Heart left ventricle (tissue), 16 donors: Measurements from ENCODE around the gene MATR3. TPM values are rescaled to one million over a fixed set of nuclear protein-coding genes. Genes with fewer than 3 reads are reported as not detected.
A peak's percentile ranks its signal among the peaks of the same experiment; 100 is the strongest.

ENCODE experiments used
- ATAC-seq, 4 donors: fragments of 200-7000 bp; cut with Tn5 transposase; one replicate each; pipeline ENCODE4 v1.9.1; 2020 to 2022; ENCODE audit warnings: moderate library complexity in 4 of 4, mild to moderate bottlenecking in 3 of 4, moderate number of reproducible peaks in 1 of 4
- DNase-seq, 5 donors: peaks; one replicate each; pipeline ENCODE4 v3.0.0-alpha.2; 2020
- H3K27ac ChIP-seq, 12 donors: fragments of 200-600 bp; sonication (generic) in 4 of 12; one replicate each; pipeline versions ENCODE4 v1.5.0 to v1.8.0; 2016 to 2022; ENCODE audit warnings: mild to moderate bottlenecking in 2 of 12
- H3K27me3 ChIP-seq, 9 donors: fragments of 200-600 bp; sonication (generic) in 2 of 9; one replicate each; pipeline versions ENCODE4 v1.5.1 to v1.8.0; 2016 to 2022; ENCODE audit warnings: mild to moderate bottlenecking in 3 of 9
- H3K36me3 ChIP-seq, 9 donors: fragments of 200-600 bp; sonication (generic) in 2 of 9; one replicate each; pipeline versions ENCODE4 v1.5.0 to v1.8.0; 2018 to 2022; ENCODE audit warnings: mild to moderate bottlenecking in 2 of 9
- H3K4me1 ChIP-seq, 12 donors: fragments of 200-600 bp; sonication (generic) in 4 of 12; one replicate each; pipeline versions ENCODE4 v1.5.0 to v1.8.0; 2016 to 2022; ENCODE audit warnings: mild to moderate bottlenecking in 3 of 12
- H3K4me3 ChIP-seq, 12 donors: fragments of 200-600 bp; sonication (generic) in 4 of 12; one replicate each; pipeline versions ENCODE4 v1.5.0 to v1.8.0; 2017 to 2022; ENCODE audit warnings: mild to moderate bottlenecking in 9 of 12, moderate library complexity in 4 of 12
- H3K9me3 ChIP-seq, 12 donors: fragments of 200-600 bp; sonication (generic) in 4 of 12; one replicate each; pipeline versions ENCODE4 v1.5.0 to v1.8.0; 2016 to 2022; ENCODE audit warnings: mild to moderate bottlenecking in 1 of 12
- POLR2A ChIP-seq, 2 donors: fragments of 450-650 bp; IDR thresholded peaks; one replicate each; pipeline ENCODE4 v1.6.1; 2017; ENCODE audit warnings: antibody characterized with exemption in 2 of 2, mild to moderate bottlenecking in 2 of 2, moderate library complexity in 2 of 2
- WGBS, 4 donors: extraction: QIAGEN DNeasy Blood & Tissue Kit in 2 of 4; methylation state at CpG; one replicate each; pipeline versions ENCODE4 v1.1.5 to v1.1.7; 2013 to 2018; 5-methylcytosine and 5-hydroxymethylcytosine counted together
- intact Hi-C, 10 donors: fragments of 100-400 bp; cut with DNase I; formaldehyde crosslinking; loops; one replicate each; pipeline versions ENCODE4 v1.11.1 to v1.14.2; 2022
- polyA plus RNA-seq, 2 donors: library from polyadenylated mRNA; stranded (reverse); fragments of 200-250 nt; gene quantifications; one replicate each; pipeline ENCODE4 v1.2.3, GENCODE V29; 2013
- total RNA-seq, 9 donors: library from RNA; depleted of rRNA in 2 of 9; stranded (reverse); fragments of >200 nt in 2 of 9; fragmentation: NEBNext Ultra II Directional in 3 of 9; extraction: Animal tissue kit (Norgen Biotek cat#: 25700) in 3 of 9; gene quantifications; one replicate each; pipeline versions ENCODE4 v1.1.0 to v1.2.4, GENCODE V29; 2016 to 2023
- TF ChIP-seq, protein P1 (sequence below), 12 donors: fragments of 200-600 bp; sonication (generic) in 4 of 12; IDR thresholded peaks; one replicate each; pipeline versions ENCODE4 v1.5.0 to v1.8.0; 2018 to 2022; ENCODE audit warnings: antibody characterized with exemption in 12 of 12, mild to moderate bottlenecking in 5 of 12
- donor health status: ischemic (EF 13 %, LVEDD 7.1; RV severe dilation, severe dysfunction).
- donor health status: healthy with polysubstance abuse.
- donor health status: DM: no; HTN: yes; CAD: no.
- donor health status: DM: no; HTN: no; CAD: no.
- donor health status: ischemic (EF 25% LVEDD 6.9; RV normal size, moderate dysfunction).
- donor health status: ischemic (EF 25% LVEDD 5.7; RV mildly dilated, moderate dysfunction).
- donor health status: healthy.
- donor health status: DM: yes; HTN: yes; CAD: no.
- donor health status: ischemic (EF 35%, LVEDD 5.7; RV mildly dilated, moderate dysfunction).
- donor health status: nonischemic (EF 11% LVEDD 7.7; RV severe dilation, severe dysfunction).
- donor health status: DM: yes; HTN: yes; CAD: no.
- donor health status: PGD.
- donor health status: ischemic (EF 29% LVEDD 5.4; RV normal size, mild dysfunction).
- donor health status: nonischemic (EF 23%, LVEDD 6.1; RV moderate dilation, normal function).

The MATR3 gene
- total and polyA plus RNA-seq, 11 donors, result 97.2 to 208 (median 138) TPM

DNA sequence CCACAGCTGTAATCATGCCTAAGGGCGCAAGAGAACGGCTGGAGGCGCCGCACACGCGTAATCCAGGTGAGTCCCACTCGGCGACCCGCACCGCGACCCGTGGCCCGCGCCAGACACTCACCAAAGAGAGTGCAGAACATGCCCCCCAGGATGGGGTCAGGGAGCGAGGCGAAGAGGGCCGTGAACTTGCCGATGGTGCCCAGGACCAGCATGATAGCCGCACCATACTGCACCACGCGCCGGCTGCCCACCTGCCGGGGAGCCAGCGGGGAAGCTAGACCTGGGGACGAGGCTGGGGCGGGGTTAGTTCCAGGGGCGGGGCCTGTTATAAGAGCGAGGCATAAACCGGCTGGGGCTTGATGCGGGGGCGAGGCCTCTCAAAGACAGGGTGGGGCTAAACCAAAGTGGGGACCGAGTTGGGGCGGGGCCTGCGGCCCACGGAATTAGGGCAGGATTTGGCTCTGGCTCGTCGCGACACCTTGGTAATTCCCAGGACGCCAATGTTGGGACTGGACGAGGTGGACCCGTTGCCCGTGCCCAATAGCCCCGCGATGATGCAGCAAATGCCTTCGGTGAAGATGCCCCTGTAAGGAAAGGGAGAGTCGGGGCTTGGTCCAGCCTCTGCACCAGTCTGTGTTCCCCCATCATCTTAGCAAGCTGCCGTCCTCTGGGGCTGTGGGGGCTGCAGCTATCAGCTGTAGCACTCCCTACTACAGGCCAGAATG lies 84.7 kb downstream of the MATR3 start:
- Histone ChIP-seq H3K9me3 (no peaks in the 10 kb centered on the region), H3K27ac (no peak overlapping the region), H3K4me3 (no peak overlapping the region), H3K27me3 (no peaks in the 10 kb centered on the region), H3K36me3 (peaks cover 0 to 13% (median 5%) of the 10 kb centered on the region in 9 donors), H3K4me1 (peaks cover 0 to 16% (median 3%) of the 10 kb centered on the region in 12 donors)
- intact Hi-C loops, result no loop called here
- no peak for TF ChIP-seq POLR2A (IDR thresholded peaks at IDR 0.05)
- TF ChIP-seq, protein P1, sequence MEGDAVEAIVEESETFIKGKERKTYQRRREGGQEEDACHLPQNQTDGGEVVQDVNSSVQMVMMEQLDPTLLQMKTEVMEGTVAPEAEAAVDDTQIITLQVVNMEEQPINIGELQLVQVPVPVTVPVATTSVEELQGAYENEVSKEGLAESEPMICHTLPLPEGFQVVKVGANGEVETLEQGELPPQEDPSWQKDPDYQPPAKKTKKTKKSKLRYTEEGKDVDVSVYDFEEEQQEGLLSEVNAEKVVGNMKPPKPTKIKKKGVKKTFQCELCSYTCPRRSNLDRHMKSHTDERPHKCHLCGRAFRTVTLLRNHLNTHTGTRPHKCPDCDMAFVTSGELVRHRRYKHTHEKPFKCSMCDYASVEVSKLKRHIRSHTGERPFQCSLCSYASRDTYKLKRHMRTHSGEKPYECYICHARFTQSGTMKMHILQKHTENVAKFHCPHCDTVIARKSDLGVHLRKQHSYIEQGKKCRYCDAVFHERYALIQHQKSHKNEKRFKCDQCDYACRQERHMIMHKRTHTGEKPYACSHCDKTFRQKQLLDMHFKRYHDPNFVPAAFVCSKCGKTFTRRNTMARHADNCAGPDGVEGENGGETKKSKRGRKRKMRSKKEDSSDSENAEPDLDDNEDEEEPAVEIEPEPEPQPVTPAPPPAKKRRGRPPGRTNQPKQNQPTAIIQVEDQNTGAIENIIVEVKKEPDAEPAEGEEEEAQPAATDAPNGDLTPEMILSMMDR (IDR thresholded peaks at IDR 0.05), result no peak
- DNase-seq, result peak in 1 of 5 donors; percentile 19
- 71 to 82% (median 78%) methylated on average over 30 to 47 of the region's 47 CpGs for WGBS, 4 donors
- no peak for ATAC-seq

DNA sequence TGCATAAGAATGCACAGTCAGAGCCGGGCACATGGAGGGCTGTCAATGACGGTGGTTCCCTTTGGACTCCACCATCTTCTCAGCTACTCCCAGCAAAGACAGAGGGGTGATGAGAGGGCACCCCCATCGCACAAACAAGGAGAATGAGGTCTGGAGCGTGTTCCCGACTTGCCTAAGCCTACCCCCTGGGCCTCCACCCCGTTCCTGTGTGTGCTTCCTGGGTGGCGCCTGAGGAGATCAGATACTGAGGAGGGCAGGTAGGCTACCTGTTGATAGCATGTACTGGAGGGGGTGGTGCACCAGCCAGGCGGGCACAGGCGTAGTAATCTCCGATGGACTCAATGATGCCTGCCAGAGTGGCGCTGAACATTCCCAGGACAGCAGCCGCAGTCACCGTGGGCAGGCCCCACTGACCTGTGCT lies 85.4 kb downstream of the MATR3 start:
- peaks cover 0 to 10% (median 0%) of the 10 kb centered on the region in 9 donors for H3K36me3 ChIP-seq
- intact Hi-C loops, result no loop called here
- H3K27me3 ChIP-seq, result no peaks in the 10 kb centered on the region
- H3K4me1 ChIP-seq, result peaks cover 0 to 10% (median 1%) of the 10 kb centered on the region in 12 donors
- no peaks in the 10 kb centered on the region for H3K9me3 ChIP-seq
- WGBS, 4 donors, result 88 to 95% (median 89%) methylated on average over 6 to 13 of the region's 13 CpGs
- no peak overlapping the region for H3K4me3 ChIP-seq
- no peak overlapping the region for H3K27ac ChIP-seq
- no peak for ATAC-seq
- no peak for TF ChIP-seq POLR2A (IDR thresholded peaks at IDR 0.05)
- TF ChIP-seq, protein P1 (IDR thresholded peaks at IDR 0.05), result no peak
- no peak for DNase-seq

DNA sequence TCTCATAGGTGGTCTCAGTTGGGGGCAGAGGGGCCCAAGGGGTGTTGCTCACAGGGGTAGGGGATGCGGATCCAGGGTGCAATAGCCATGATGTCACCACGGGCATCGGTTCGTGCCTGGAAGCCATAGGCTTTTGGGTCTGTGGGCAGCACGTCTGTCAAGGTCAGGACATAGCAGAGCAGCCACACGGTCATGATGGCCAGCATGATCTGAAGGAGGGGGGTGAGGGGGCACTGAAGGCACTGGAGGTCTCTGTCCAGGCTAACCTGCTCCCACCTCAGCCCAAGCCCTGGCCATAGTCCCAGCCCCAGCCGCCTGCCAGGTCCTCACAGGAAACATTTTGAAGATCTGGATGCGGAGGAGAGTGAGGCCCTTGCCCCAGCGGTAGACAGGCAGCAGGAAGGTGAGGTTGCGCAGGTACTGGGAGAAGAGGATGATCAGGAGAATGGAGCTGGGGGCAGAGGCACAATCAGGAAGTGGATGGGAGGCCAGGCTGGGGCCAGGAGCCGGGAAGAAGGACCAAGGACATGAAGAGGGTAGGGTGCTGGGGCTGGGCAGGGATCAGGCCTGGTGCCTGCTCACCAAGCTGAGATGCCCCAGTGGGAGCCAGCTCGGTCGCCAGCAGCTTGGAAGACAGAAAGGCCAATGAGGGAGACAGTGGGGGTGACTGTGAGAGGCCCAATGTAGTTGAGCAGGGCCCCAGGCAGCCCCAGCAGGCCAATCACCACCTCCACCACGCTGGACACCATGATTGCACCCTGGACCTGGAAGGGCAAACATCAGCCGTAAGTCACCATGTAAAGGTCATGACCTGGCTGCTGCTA lies 86.3 kb downstream of the MATR3 start:
- no peak overlapping the region for H3K4me3 ChIP-seq
- H3K4me1 ChIP-seq, result peaks cover 0 to 14% (median 4%) of the 10 kb centered on the region in 12 donors
- no peak for DNase-seq
- H3K36me3 ChIP-seq, result peaks cover 0 to 7% (median 0%) of the 10 kb centered on the region in 9 donors
- no peaks in the 10 kb centered on the region for H3K27me3 ChIP-seq
- no peaks in the 10 kb centered on the region for H3K9me3 ChIP-seq
- ATAC-seq, result no peak
- H3K27ac ChIP-seq, result no peak overlapping the region
- 83 to 89% (median 85%) methylated on average over 13 to 15 of the region's 15 CpGs for WGBS, 4 donors
- TF ChIP-seq, protein P1 (IDR thresholded peaks at IDR 0.05), result no peak
- intact Hi-C loops, result no loop called here

Other genes starting within 250 kb of the MATR3 start
- 100 to 1,000 TPM in 1 of 9 donors, 10 to 100 TPM in 8; 33.8 to 341 (median 39.8) TPM for gene SIL1, start 95.4 kb upstream of the MATR3 start, total RNA-seq
- 10 to 100 TPM; 42.2 to 56.3 TPM for gene SIL1, start 95.4 kb upstream of the MATR3 start, polyA plus RNA-seq
- 100 to 1,000 TPM; 111 to 154 (median 132) TPM for gene PAIP2, start 48.1 kb downstream of the MATR3 start, total RNA-seq
- gene PAIP2, start 48.1 kb downstream of the MATR3 start, polyA plus RNA-seq, result 100 to 1,000 TPM in 1 of 2 donors, 10 to 100 TPM in 1; 93.2 to 138 TPM
- not detected for gene SLC23A1, start 89.6 kb downstream of the MATR3 start, total RNA-seq
- not detected for gene SLC23A1, start 89.6 kb downstream of the MATR3 start, polyA plus RNA-seq
- 1 to 10 TPM in 3 of 9 donors, under 1 TPM in 4, not detected in 2; 0.31 to 5.2 (median 0.97) TPM for gene MZB1, start 96.2 kb downstream of the MATR3 start, total RNA-seq
- gene MZB1, start 96.2 kb downstream of the MATR3 start, polyA plus RNA-seq, result under 1 TPM; 0.33 to 0.72 TPM
- gene PROB1, start 101.4 kb downstream of the MATR3 start, total RNA-seq, result 10 to 100 TPM; 26.6 to 63.4 (median 38.1) TPM
- 10 to 100 TPM; 18.9 to 34.3 TPM for gene PROB1, start 101.4 kb downstream of the MATR3 start, polyA plus RNA-seq
- gene SPATA24, start 110.3 kb downstream of the MATR3 start, total RNA-seq, result 10 to 100 TPM; 10.7 to 25.9 (median 16.0) TPM
- gene SPATA24, start 110.3 kb downstream of the MATR3 start, polyA plus RNA-seq, result 10 to 100 TPM; 12.6 to 37.8 TPM
- gene DNAJC18, start 145.8 kb downstream of the MATR3 start, total RNA-seq, result 10 to 100 TPM in 5 of 9 donors, 1 to 10 TPM in 4; 4.8 to 17.8 (median 14.2) TPM
- 1 to 10 TPM; 4.0 to 4.7 TPM for gene DNAJC18, start 145.8 kb downstream of the MATR3 start, polyA plus RNA-seq
- 10 to 100 TPM; 13.4 to 59.3 (median 21.3) TPM for gene ECSCR, start 169.0 kb downstream of the MATR3 start, total RNA-seq
- 10 to 100 TPM; 18.1 to 55.3 TPM for gene ECSCR, start 169.0 kb downstream of the MATR3 start, polyA plus RNA-seq
- gene SMIM33, start 177.3 kb downstream of the MATR3 start, total RNA-seq, result under 1 TPM in 1 of 9 donors, not detected in 8; 0.16 TPM
- not detected for gene SMIM33, start 177.3 kb downstream of the MATR3 start, polyA plus RNA-seq
- 100 to 1,000 TPM in 1 of 9 donors, 10 to 100 TPM in 8; 32.4 to 119 (median 57.9) TPM for gene STING1, start 189.0 kb downstream of the MATR3 start, total RNA-seq
- 10 to 100 TPM; 20.4 to 25.9 TPM for gene STING1, start 189.0 kb downstream of the MATR3 start, polyA plus RNA-seq